Measurements from ENCODE around the gene DLGAP1.
"Not testable (repeated sequence)": the region's sequence is repeated elsewhere in the genome, so short reads cannot be mapped to it uniquely, and the experiment has no call there.

The DLGAP1 gene

GRCh38 chr18:3703732-3704176, 751.4 kb downstream of the DLGAP1 start:
- peak; percentile 85 for TF ChIP-seq CTCF (IDR thresholded peaks at IDR 0.05; ENCODE audit: low read depth, low read length)
- DNase-seq (ENCODE audit: low read depth in 2 of 2): peak; percentile 79 to 86
- H3K4me3 ChIP-seq (replicated peaks in 1 of 2; ENCODE audit: low read depth in 2 of 2, low read length in 2 of 2): peak overlapping the region in 1 of 2 donors; percentile 5

GRCh38 chr18:3699707-3700567, 755.2 kb downstream of the DLGAP1 start:
- H3K4me3 ChIP-seq (replicated peaks in 1 of 2; ENCODE audit: low read depth in 2 of 2, low read length in 2 of 2); DNase-seq (ENCODE audit: low read depth in 2 of 2): not testable (repeated sequence)

- not testable (repeated sequence) for H3K4me3 ChIP-seq (replicated peaks in 1 of 2; ENCODE audit: low read depth in 2 of 2, low read length in 2 of 2); DNase-seq (ENCODE audit: low read depth in 2 of 2)
Observed at GRCh38 chr18:3694030-3694778, 760.9 kb downstream of the DLGAP1 start.

GRCh38 chr18:3693410-3693809, 761.7 kb downstream of the DLGAP1 start:
- DNase-seq (ENCODE audit: low read depth in 2 of 2): no peak
- no peak overlapping the region for H3K4me3 ChIP-seq (replicated peaks in 1 of 2; ENCODE audit: low read depth in 2 of 2, low read length in 2 of 2)
- TF ChIP-seq CTCF (IDR thresholded peaks at IDR 0.05; ENCODE audit: low read depth, low read length): no peak

GRCh38 chr18:3692691-3693090, 762.4 kb downstream of the DLGAP1 start:
- TF ChIP-seq CTCF (IDR thresholded peaks at IDR 0.05; ENCODE audit: low read depth, low read length): no peak
- DNase-seq (ENCODE audit: low read depth in 2 of 2): no peak
- no peak overlapping the region for H3K4me3 ChIP-seq (replicated peaks in 1 of 2; ENCODE audit: low read depth in 2 of 2, low read length in 2 of 2)

- DNase-seq (ENCODE audit: low read depth in 2 of 2): no peak
- no peak for TF ChIP-seq CTCF (IDR thresholded peaks at IDR 0.05; ENCODE audit: low read depth, low read length)
- H3K4me3 ChIP-seq (replicated peaks in 1 of 2; ENCODE audit: low read depth in 2 of 2, low read length in 2 of 2): no peak overlapping the region
Observed at GRCh38 chr18:3692113-3692621, 762.9 kb downstream of the DLGAP1 start.

GRCh38 chr18:3691705-3692104, 763.4 kb downstream of the DLGAP1 start:
- H3K4me3 ChIP-seq (replicated peaks in 1 of 2; ENCODE audit: low read depth in 2 of 2, low read length in 2 of 2): no peak overlapping the region
- DNase-seq (ENCODE audit: low read depth in 2 of 2): no peak
- no peak for TF ChIP-seq CTCF (IDR thresholded peaks at IDR 0.05; ENCODE audit: low read depth, low read length)
